Parathyroid adenoma (tissue), 2 donors: ENCODE measurements around the gene PEPD.
"Not testable (repeated sequence)": the region's sequence is repeated elsewhere in the genome, so short reads cannot be mapped to it uniquely, and the experiment has no call there.

Experiments
- H2AFZ ChIP-seq: fragments of 300-600 bp; sonication (generic); one replicate; pipeline ENCODE4 v1.7.0; 2017; ENCODE audit warnings: antibody characterized with exemption, mild to moderate bottlenecking
- H3K27ac ChIP-seq: fragments of 300-600 bp; sonication (generic); one replicate; pipeline ENCODE4 v1.7.0; 2017
- H3K27me3 ChIP-seq: fragments of 300-600 bp; sonication (generic); one replicate; pipeline ENCODE4 v1.7.0; 2017; ENCODE audit warnings: low read length; ENCODE audit not compliant: control insufficient read depth, insufficient read depth
- H3K36me3 ChIP-seq: fragments of 300-600 bp; sonication (generic); one replicate; pipeline ENCODE4 v1.7.0; 2017; ENCODE audit warnings: low read length; ENCODE audit not compliant: control insufficient read depth, insufficient read depth
- H3K4me1 ChIP-seq: fragments of 300-600 bp; sonication (generic); one replicate; pipeline ENCODE4 v1.7.0; 2017; ENCODE audit warnings: control low read depth
- H3K4me2 ChIP-seq: fragments of 300-600 bp; sonication (generic); one replicate; pipeline ENCODE4 v1.7.0; 2017; ENCODE audit warnings: low read length
- H3K4me3 ChIP-seq: fragments of 300-600 bp; sonication (generic); one replicate; pipeline ENCODE4 v1.7.0; 2017; ENCODE audit warnings: low read depth, low read length
- H3K79me2 ChIP-seq: fragments of 300-600 bp; sonication (generic); one replicate; pipeline ENCODE4 v1.7.0; 2017; ENCODE audit warnings: control low read depth
- H3K9ac ChIP-seq: fragments of 300-600 bp; sonication (generic); one replicate; pipeline ENCODE4 v1.7.0; 2017; ENCODE audit warnings: mild to moderate bottlenecking
- H3K9me3 ChIP-seq: fragments of 300-600 bp; sonication (generic); one replicate; pipeline ENCODE4 v1.7.0; 2017; ENCODE audit warnings: low read length; ENCODE audit not compliant: control insufficient read depth
- TF ChIP-seq, protein P1 (sequence below): fragments of 300-600 bp; sonication (generic); IDR thresholded peaks from one replicate; pipeline ENCODE4 v1.7.0; 2017; ENCODE audit warnings: antibody characterized with exemption, mild to moderate bottlenecking
- donor health status: primary hyperparathyroidism.

Gene PEPD

DNA sequence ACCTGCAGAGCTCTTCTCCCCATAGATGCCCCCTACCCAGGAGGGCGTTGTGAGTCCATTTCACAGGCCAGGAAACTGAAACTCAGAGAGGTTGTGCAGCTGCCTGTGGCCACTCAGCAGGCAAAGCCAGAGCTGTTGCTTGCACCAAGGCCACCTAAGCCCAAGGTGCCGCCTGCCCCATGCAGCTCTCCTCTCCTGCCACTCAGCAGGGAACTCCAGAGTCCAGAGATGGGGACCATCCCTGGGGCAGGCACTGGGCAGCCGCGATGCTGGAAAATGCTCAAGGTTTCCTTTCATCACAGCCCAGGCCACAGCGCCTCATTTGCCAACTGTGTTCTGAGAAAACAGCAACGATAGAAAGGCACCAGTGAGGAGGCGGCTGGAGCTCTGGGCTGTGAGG lies 41.0 kb upstream of the PEPD start:
- Histone ChIP-seq H3K9ac (no peak overlapping the region), H3K4me2 (no peak overlapping the region), H3K4me1 (no peaks in the 10 kb centered on the region), H3K9me3 (no peaks in the 10 kb centered on the region), H3K4me3 (no peak overlapping the region), H3K27me3 (peaks cover 3% of the 10 kb centered on the region), H3K27ac (no peak overlapping the region), H3K79me2 (no peaks in the 10 kb centered on the region), H3K36me3 (no peaks in the 10 kb centered on the region), H2AFZ (no peak overlapping the region)
- TF ChIP-seq, protein P1, sequence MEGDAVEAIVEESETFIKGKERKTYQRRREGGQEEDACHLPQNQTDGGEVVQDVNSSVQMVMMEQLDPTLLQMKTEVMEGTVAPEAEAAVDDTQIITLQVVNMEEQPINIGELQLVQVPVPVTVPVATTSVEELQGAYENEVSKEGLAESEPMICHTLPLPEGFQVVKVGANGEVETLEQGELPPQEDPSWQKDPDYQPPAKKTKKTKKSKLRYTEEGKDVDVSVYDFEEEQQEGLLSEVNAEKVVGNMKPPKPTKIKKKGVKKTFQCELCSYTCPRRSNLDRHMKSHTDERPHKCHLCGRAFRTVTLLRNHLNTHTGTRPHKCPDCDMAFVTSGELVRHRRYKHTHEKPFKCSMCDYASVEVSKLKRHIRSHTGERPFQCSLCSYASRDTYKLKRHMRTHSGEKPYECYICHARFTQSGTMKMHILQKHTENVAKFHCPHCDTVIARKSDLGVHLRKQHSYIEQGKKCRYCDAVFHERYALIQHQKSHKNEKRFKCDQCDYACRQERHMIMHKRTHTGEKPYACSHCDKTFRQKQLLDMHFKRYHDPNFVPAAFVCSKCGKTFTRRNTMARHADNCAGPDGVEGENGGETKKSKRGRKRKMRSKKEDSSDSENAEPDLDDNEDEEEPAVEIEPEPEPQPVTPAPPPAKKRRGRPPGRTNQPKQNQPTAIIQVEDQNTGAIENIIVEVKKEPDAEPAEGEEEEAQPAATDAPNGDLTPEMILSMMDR = no peak

DNA sequence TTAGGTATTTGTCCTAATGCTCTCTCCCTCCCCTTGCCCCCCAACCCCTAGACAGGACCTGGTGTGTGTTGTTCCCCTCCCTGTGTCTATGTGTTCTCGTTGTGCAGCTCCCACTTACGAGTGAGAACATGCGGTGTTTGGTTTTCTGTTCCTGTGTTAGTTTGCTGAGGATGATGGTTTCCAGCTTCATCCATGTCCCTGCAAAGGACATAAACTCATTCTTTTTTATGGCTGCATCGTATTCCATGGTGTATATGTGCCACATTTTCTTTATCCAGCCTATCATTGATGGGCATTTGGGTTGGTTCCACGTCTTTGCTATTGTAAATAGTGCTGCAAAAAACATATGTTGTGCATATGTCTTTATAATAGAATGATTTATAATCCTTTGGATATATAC lies 40.1 kb upstream of the PEPD start:
- H3K36me3 ChIP-seq, H3K4me2 ChIP-seq, H3K4me1 ChIP-seq, H3K79me2 ChIP-seq, H3K27ac ChIP-seq, H3K27me3 ChIP-seq, H3K4me3 ChIP-seq, H3K9ac ChIP-seq, H3K9me3 ChIP-seq, H2AFZ ChIP-seq: not testable (repeated sequence)

DNA sequence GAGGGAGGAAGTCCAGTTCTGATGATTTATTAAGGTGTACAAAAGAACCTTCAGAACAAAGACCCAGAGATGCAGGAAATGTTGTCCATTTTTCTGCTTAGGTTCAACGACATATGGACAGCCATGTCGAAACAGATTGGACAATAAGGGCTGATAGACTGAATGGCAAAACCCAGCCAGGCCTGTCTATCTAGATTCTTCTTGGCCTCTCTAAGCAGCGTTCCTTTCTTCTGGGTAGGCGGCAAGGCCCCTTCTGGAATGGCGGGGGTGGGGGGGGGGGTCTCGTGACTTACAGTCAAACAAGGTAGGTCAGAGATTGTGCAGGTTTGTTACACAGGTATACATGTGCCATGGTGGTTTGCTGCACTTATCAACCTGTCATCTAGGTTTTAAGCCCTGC lies 39.7 kb upstream of the PEPD start:
- peaks cover 3% of the 10 kb centered on the region for H3K27me3 ChIP-seq

DNA sequence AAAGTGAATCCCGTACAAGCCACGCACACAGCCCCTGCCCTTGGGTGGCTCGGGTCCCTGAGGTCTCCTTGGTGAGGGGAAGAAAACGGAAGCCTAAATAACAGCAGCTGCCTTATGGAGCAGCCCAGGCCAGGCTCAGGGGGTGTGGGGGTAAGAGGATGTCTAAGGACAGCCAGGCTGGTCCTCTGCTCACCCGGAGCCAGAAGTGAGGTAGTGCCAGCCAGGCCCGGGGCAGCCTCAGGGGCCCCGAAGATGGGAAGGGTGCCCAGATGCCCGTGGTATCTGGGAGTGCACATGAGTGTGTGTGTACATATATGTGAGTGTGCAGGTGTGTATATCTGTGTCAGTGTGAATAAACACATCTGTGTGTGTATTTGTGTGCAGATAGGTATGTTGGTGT lies 38.4 kb upstream of the PEPD start:
- Histone ChIP-seq H3K27me3 (peaks cover 3% of the 10 kb centered on the region), H3K9ac (no peak overlapping the region), H3K27ac (no peak overlapping the region), H3K4me1 (no peaks in the 10 kb centered on the region), H3K79me2 (no peaks in the 10 kb centered on the region), H3K9me3 (no peaks in the 10 kb centered on the region), H2AFZ (no peak overlapping the region), H3K4me2 (no peak overlapping the region), H3K36me3 (no peaks in the 10 kb centered on the region), H3K4me3 (no peak overlapping the region)
- TF ChIP-seq, protein P1 = no peak

More for the DNA sequence above, 39.7 kb upstream of the PEPD start:
- H3K4me1 ChIP-seq = no peaks in the 10 kb centered on the region
- no peaks in the 10 kb centered on the region for H3K79me2 ChIP-seq
- H3K36me3 ChIP-seq = no peaks in the 10 kb centered on the region
- no peak overlapping the region for H3K27ac ChIP-seq
- H3K9ac ChIP-seq = no peak overlapping the region
- no peak overlapping the region for H3K4me2 ChIP-seq
- H2AFZ ChIP-seq = no peak overlapping the region
- no peak overlapping the region for H3K4me3 ChIP-seq
- TF ChIP-seq, protein P1 = no peak
- H3K9me3 ChIP-seq = no peaks in the 10 kb centered on the region

DNA sequence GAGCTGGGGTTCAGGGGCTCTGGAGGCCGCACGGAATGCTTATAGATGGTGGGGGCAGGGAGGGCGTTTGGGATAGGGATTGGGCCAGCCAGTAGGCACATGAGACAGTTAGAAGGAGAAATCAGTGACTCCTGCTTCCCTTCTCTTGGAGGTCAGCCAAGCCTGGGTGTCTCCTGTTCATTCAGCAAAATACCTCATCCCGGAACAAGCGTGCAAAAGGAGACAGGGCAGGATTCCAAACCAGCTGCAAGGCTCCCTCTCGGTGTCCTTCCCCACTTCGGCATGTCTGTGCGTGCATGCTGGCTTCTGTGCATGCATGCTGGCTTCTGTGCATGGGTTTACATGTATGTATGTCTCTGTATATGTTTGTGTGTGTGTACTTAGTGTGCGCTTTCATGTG lies 37.3 kb upstream of the PEPD start:
- Histone ChIP-seq H3K9me3 (no peaks in the 10 kb centered on the region), H2AFZ (no peak overlapping the region), H3K4me2 (no peak overlapping the region), H3K79me2 (no peaks in the 10 kb centered on the region), H3K27ac (no peak overlapping the region), H3K4me3 (no peak overlapping the region), H3K36me3 (no peaks in the 10 kb centered on the region), H3K27me3 (peaks cover 3% of the 10 kb centered on the region), H3K4me1 (no peaks in the 10 kb centered on the region), H3K9ac (no peak overlapping the region)
- TF ChIP-seq, protein P1 = no peak
